Smooth muscle cell (in vitro differentiated cells): Measurements from ENCODE around the gene KANK3. TPM values are rescaled to one million over a fixed set of nuclear protein-coding genes. Genes with fewer than 3 reads are reported as not detected.
"Not testable (repeated sequence)": the region's sequence is repeated elsewhere in the genome, so short reads cannot be mapped to it uniquely, and the experiment has no call there.

ENCODE experiments used
- DNase-seq: peaks from one replicate; lab custom pipeline; 2025; ENCODE audit not compliant: unreplicated experiment; lab: John Stamatoyannopoulos, UW
- H2AFZ ChIP-seq: fragments of 200-600 bp; sonication (generic); 2 replicates; pipeline ENCODE4 v1.6.0; 2016; ENCODE audit warnings: antibody characterized with exemption, low read depth, mild to moderate bottlenecking
- H3F3A ChIP-seq: fragments of 200-600 bp; sonication (generic); 2 replicates; pipeline ENCODE4 v1.6.0; 2017; ENCODE audit warnings: antibody characterized with exemption, low read depth
- H3K27ac ChIP-seq: fragments of 200-600 bp; sonication (generic); 2 replicates; pipeline ENCODE4 v1.5.1; 2016; ENCODE audit warnings: low read depth, mild to moderate bottlenecking
- H3K27me3 ChIP-seq: fragments of 200-600 bp; sonication (generic); 2 replicates; pipeline ENCODE4 v1.6.1; 2016; ENCODE audit warnings: low read depth, mild to moderate bottlenecking
- H3K36me3 ChIP-seq: fragments of 200-600 bp; sonication (generic); 2 replicates; pipeline ENCODE4 v1.5.1; 2016; ENCODE audit warnings: low read depth
- H3K4me1 ChIP-seq: fragments of 200-600 bp; sonication (generic); 2 replicates; pipeline ENCODE4 v1.5.1; 2016; ENCODE audit warnings: low read depth
- H3K4me2 ChIP-seq: fragments of 200-600 bp; sonication (generic); 2 replicates; pipeline ENCODE4 v1.6.0; 2016; ENCODE audit warnings: mild to moderate bottlenecking
- H3K4me3 ChIP-seq: fragments of 200-600 bp; sonication (generic); 2 replicates; pipeline ENCODE4 v1.5.1; 2016; ENCODE audit warnings: mild to moderate bottlenecking
- H3K79me2 ChIP-seq: fragments of 200-600 bp; sonication (generic); 2 replicates; pipeline ENCODE4 v1.6.0; 2016; ENCODE audit warnings: low read depth, mild to moderate bottlenecking
- H3K9ac ChIP-seq: fragments of 200-600 bp; sonication (generic); 2 replicates; pipeline ENCODE4 v1.6.0; 2016; ENCODE audit warnings: low read depth
- H3K9me3 ChIP-seq: fragments of 200-600 bp; sonication (generic); replicated peaks from 2 replicates; pipeline ENCODE4 v1.5.1; 2016; ENCODE audit warnings: low read depth
- H4K20me1 ChIP-seq: fragments of 200-600 bp; sonication (generic); 2 replicates; pipeline ENCODE4 v1.6.0; 2016; ENCODE audit warnings: low read depth
- CTCF ChIP-seq: fragments of 200-600 bp; sonication (generic); IDR thresholded peaks from 2 replicates; pipeline ENCODE4 v1.5.1; 2017; ENCODE audit warnings: borderline replicate concordance, mild to moderate bottlenecking, antibody characterized with exemption; ENCODE audit not compliant: insufficient read depth, poor library complexity, severe bottlenecking
- WGBS: methylation state at CpG from one replicate; pipeline ENCODE4 v1.1.7; 2016; ENCODE audit warnings: low lambda C conversion rate; 5-methylcytosine and 5-hydroxymethylcytosine counted together
- polyA plus RNA-seq: library from polyadenylated mRNA; unstranded; fragments of >200 nt; fragmentation: Nextera tagmentation; extraction: Ambion mirVana; gene quantifications from 2 replicates; pipeline ENCODE4 v1.2.1, GENCODE V29; 2016
- total RNA-seq: library from RNA; depleted of rRNA; stranded (reverse); fragments of >200 nt; gene quantifications from 2 replicates; pipeline ENCODE4 v1.2.3, GENCODE V29; 2014

Gene KANK3
- total and polyA plus RNA-seq, 2 experiments from 2014 or later = 0.40 to 1.3 TPM

DNA sequence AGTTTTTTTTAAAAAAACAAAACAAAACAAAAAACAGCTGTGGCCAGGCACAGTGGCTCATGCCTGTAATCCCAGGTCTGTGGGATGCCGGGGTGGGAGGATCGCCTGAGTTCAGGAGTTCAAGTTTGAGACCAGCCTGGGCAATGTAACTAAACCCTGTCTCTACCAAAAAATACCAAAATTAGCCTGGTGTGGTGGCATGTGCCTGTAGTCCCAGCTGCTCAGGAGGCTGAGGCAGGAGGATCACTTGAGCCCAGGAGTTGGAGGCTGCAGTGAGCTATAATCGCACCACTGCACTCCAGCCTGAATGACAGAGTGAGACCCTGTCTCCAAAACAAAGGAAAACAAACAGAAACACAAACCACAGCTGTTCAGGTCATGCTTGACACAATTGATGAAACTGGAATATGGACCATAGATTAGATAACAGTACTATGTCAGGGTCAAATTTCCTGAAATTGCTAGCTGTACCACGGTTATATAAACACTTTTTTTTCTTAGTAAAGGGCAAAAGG lies 14.0 kb upstream of the KANK3 start:
- WGBS = 85% methylated on average over 4 of the region's 4 CpGs
- no peak for DNase-seq

GRCh38 chr19:8355631-8356402 lies 12.8 kb upstream of the KANK3 start:
- DNase-seq = no peak
- Histone ChIP-seq H3K79me2 (no peaks in the 10 kb centered on the region), H2AFZ (no peak overlapping the region), H3K27me3 (no peaks in the 10 kb centered on the region), H4K20me1 (no peaks in the 10 kb centered on the region), H3K36me3 (no peaks in the 10 kb centered on the region), H3F3A (peaks cover 9% of the 10 kb centered on the region), H3K27ac (peak overlapping the region; percentile 73), H3K4me1 (peaks cover 5% of the 10 kb centered on the region), H3K4me3 (no peak overlapping the region), H3K9ac (no peak overlapping the region), H3K9me3 (no peaks in the 10 kb centered on the region), H3K4me2 (no peak overlapping the region)
- WGBS = 52% methylated on average over 6 of the region's 6 CpGs
- no peak for TF ChIP-seq CTCF

More for the DNA sequence above, 14.0 kb upstream of the KANK3 start:
- H3K9ac ChIP-seq = no peak overlapping the region
- H3K9me3 ChIP-seq = no peaks in the 10 kb centered on the region
- no peak overlapping the region for H3K4me2 ChIP-seq
- no peaks in the 10 kb centered on the region for H3K27me3 ChIP-seq
- peaks cover 9% of the 10 kb centered on the region for H3F3A ChIP-seq
- peaks cover 2% of the 10 kb centered on the region for H3K4me1 ChIP-seq
- no peaks in the 10 kb centered on the region for H3K79me2 ChIP-seq
- no peaks in the 10 kb centered on the region for H4K20me1 ChIP-seq
- TF ChIP-seq CTCF = no peak
- H3K36me3 ChIP-seq = no peaks in the 10 kb centered on the region
- H3K27ac ChIP-seq = no peak overlapping the region
- no peak overlapping the region for H2AFZ ChIP-seq
- H3K4me3 ChIP-seq = no peak overlapping the region

DNA sequence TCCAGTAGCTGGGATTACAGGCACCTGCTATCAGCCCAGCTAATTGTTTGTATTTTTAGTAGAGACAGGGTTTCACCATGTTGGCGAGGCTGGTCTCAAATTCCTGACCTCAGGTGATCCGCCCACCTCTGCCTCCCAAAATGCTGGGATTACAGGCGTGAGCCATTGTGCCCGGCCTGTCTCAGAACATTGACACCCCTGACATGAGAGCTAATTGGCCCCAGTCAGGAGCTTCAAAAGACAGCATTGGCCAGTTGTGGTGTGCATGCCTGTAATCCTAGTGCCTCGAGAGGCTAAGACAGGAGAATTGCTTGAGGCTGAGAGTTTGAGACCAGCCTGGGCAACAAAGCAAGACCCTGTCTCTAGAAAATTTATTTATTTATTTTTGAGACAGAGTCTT lies 9.8 kb upstream of the KANK3 start:
- not testable (repeated sequence) for H3K79me2 ChIP-seq, H3K9ac ChIP-seq, H3F3A ChIP-seq, H3K9me3 ChIP-seq, H3K4me1 ChIP-seq, H3K36me3 ChIP-seq, H3K4me3 ChIP-seq, H3K27ac ChIP-seq, DNase-seq, H2AFZ ChIP-seq, H4K20me1 ChIP-seq, H3K27me3 ChIP-seq
- WGBS = 54% methylated on average over 5 of the region's 5 CpGs
- peak overlapping the region; percentile 66 for H3K4me2 ChIP-seq

DNA sequence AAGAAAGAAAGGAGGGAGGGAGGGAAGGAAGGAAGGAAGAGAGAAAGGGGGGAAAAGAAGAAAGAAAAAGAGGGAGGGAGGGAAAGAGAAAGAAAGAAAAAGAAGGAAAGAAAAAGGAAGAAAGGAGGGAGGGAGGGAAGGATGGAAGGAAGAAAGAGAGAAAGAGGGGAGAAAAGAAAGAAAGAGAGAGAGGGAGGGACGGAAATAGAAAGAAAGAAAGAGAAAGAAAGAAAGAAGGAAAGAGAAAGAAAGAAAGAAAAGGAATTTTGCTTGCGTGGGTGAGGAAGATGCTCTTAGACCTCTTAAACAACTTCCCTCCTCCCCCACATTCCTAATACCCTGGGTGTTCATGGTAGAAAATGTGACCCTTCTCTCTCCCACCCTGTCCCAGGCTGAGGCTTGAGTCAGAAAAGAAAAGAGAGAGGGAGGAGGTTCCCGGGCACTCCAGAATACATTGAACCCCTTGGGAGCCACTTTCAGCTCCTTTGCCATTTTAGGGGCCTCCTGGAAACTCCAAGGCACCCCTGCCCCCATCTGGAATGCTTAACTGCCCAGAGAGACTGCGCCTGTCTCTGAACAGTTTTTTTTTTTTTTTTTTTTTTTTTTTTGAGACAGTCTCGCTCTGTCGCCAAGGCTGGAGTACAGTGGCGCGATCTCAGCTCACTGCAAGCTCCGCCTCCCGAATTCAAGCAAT lies 9.2 kb upstream of the KANK3 start:
- H3K4me1 ChIP-seq = peaks cover 5% of the 10 kb centered on the region
- H3K36me3 ChIP-seq = no peaks in the 10 kb centered on the region
- no peaks in the 10 kb centered on the region for H3K27me3 ChIP-seq
- peak overlapping the region; percentile 66 for H3K4me2 ChIP-seq
- peak overlapping the region; percentile 17 for H3K27ac ChIP-seq
- no peak for TF ChIP-seq CTCF
- no peaks in the 10 kb centered on the region for H3K9me3 ChIP-seq
- peak overlapping the region; percentile 28 for H3K4me3 ChIP-seq
- DNase-seq = no peak
- 28% methylated on average over 10 of the region's 10 CpGs for WGBS
- no peaks in the 10 kb centered on the region for H3K79me2 ChIP-seq
- H3F3A ChIP-seq = peaks cover 9% of the 10 kb centered on the region
- no peaks in the 10 kb centered on the region for H4K20me1 ChIP-seq
- H2AFZ ChIP-seq = peak overlapping the region; percentile 5
- no peak overlapping the region for H3K9ac ChIP-seq

GRCh38 chr19:8349629-8350372 lies 6.7 kb upstream of the KANK3 start:
- not testable (repeated sequence) for H3K36me3 ChIP-seq, H3K4me1 ChIP-seq, H3K27me3 ChIP-seq, H4K20me1 ChIP-seq, H3K79me2 ChIP-seq, H2AFZ ChIP-seq, H3K27ac ChIP-seq, H3F3A ChIP-seq, H3K4me2 ChIP-seq, H3K4me3 ChIP-seq, H3K9ac ChIP-seq, H3K9me3 ChIP-seq, DNase-seq
- 84% methylated on average over 8 of the region's 8 CpGs for WGBS
